SK-N-SH treated with all-trans-retinoic acid at 6 μM for 48 hours (cell line): ENCODE data around the gene GLYR1.

Source experiments
- ARNTL ChIP-seq: fragments of 450-650 bp; formaldehyde crosslinking; IDR thresholded peaks from 2 replicates; pipeline ENCODE4 v1.5.0; 2020; ENCODE audit warnings: low read depth, mild to moderate bottlenecking, moderate library complexity, borderline replicate concordance
- BACH2 ChIP-seq: fragments of 250-450 bp; sonication (Bioruptor Pico); IDR thresholded peaks from 2 replicates; pipeline ENCODE4 v1.9.0; 2021; ENCODE audit warnings: mild to moderate bottlenecking, borderline replicate concordance
- ESRRG ChIP-seq: fragments of 250-450 bp; sonication (Bioruptor Pico); IDR thresholded peaks from 2 replicates; pipeline ENCODE4 v1.6.1; 2021; ENCODE audit warnings: mild to moderate bottlenecking
- ISL1 ChIP-seq: fragments of 250-450 bp; sonication (Bioruptor Pico); IDR thresholded peaks from 2 replicates; pipeline ENCODE4 v2.1.2; 2022; ENCODE audit warnings: mild to moderate bottlenecking, moderate library complexity
- OSR1 ChIP-seq: fragments of 250-450 bp; sonication (Bioruptor Pico); IDR thresholded peaks from 2 replicates; pipeline ENCODE4 v1.8.0; 2022; ENCODE audit warnings: moderate library complexity, mild to moderate bottlenecking, inconsistent platforms
- RARB ChIP-seq: fragments of 250-450 bp; sonication (Bioruptor Pico); IDR thresholded peaks from 2 replicates; pipeline ENCODE4 v1.8.0; 2021; ENCODE audit warnings: mild to moderate bottlenecking, moderate library complexity
- ZC3H10 ChIP-seq: fragments of 250-450 bp; sonication (Bioruptor Pico); IDR thresholded peaks from 2 replicates; pipeline ENCODE4 v1.5.1; 2021; ENCODE audit warnings: mild to moderate bottlenecking, moderate library complexity
- ZFP30 ChIP-seq: fragments of 450-650 bp; formaldehyde crosslinking; IDR thresholded peaks from 2 replicates; pipeline ENCODE4 v1.5.0; 2022; ENCODE audit warnings: mild to moderate bottlenecking, moderate library complexity
- ZNF70 ChIP-seq: fragments of 450-650 bp; formaldehyde crosslinking; IDR thresholded peaks from 2 replicates; pipeline ENCODE4 v1.5.0; 2020; ENCODE audit warnings: mild to moderate bottlenecking, moderate library complexity
- ZNF8 ChIP-seq: fragments of 450-650 bp; formaldehyde crosslinking; IDR thresholded peaks from 2 replicates; pipeline ENCODE4 v1.5.0; 2020; ENCODE audit warnings: mild to moderate bottlenecking, moderate library complexity
- TF ChIP-seq, protein P1 (sequence below): fragments of 250-450 bp; sonication (Bioruptor Pico); IDR thresholded peaks from 2 replicates; pipeline ENCODE4 v1.5.0; 2020; ENCODE audit warnings: mild to moderate bottlenecking, moderate library complexity
- TF ChIP-seq, protein P2 (sequence below): fragments of 250-450 bp; sonication (Bioruptor Pico); IDR thresholded peaks from 2 replicates; pipeline ENCODE4 v1.8.0; 2020; ENCODE audit warnings: mild to moderate bottlenecking, moderate library complexity, borderline replicate concordance
- TF ChIP-seq, protein P3 (sequence below): fragments of 250-450 bp; sonication (Bioruptor Pico); IDR thresholded peaks from 2 replicates; pipeline ENCODE4 v1.5.1; 2020; ENCODE audit warnings: low read depth, mild to moderate bottlenecking, moderate library complexity
- TF ChIP-seq, protein P4 (sequence below): fragments of 250-450 bp; sonication (Bioruptor Pico); IDR thresholded peaks from 2 replicates; pipeline ENCODE4 v1.8.0; 2021; ENCODE audit warnings: low read depth, mild to moderate bottlenecking, moderate library complexity, borderline replicate concordance

DNA sequence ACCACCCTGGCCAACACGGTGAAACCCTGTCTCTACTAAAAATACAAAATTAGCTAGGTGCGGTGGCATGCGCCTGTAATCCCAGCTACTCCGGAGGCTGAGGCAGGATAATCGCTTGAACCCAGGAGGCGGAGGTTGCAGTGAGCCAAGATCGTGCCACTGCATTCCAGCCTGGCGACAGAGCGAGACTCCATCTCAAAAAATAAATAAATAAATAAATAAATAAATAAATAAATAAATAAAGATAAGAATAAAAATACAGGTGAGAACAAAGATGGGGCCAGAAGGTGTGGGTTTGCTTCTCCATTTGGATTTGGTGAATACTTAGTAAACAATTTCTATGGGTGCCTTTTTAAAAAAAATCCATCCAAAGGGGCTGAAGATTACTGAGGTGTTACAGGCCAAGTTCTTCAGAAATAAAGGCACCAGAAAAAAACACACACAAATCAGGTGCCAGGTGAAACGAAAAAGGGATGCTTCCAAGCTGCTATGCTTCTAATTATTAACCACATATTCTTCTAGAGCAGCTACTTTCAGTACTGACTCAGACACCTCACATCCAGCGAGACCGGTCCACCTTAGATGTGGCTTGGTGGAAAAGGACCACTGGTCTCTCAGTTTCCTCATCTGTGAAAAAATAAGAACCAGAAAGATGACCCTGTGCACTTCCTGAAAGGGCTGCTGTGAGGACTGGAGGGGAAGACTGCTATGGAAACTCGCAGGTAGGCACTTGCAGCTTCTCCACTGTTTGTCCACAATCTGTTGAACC lies 9.2 kb downstream of the GLYR1 start:
- TF ChIP-seq ZFP30 (CRISPR knock-in tag) (no peak), ARNTL (CRISPR knock-in tag) (no peak), RARB (CRISPR knock-in tag) (no peak), ESRRG (CRISPR knock-in tag) (no peak), ISL1 (CRISPR knock-in tag) (no peak), ZNF8 (CRISPR knock-in tag) (no peak), OSR1 (CRISPR knock-in tag) (no peak), ZC3H10 (CRISPR knock-in tag) (no peak), ZNF70 (no peak), BACH2 (CRISPR knock-in tag) (no peak)
- TF ChIP-seq, protein P1, sequence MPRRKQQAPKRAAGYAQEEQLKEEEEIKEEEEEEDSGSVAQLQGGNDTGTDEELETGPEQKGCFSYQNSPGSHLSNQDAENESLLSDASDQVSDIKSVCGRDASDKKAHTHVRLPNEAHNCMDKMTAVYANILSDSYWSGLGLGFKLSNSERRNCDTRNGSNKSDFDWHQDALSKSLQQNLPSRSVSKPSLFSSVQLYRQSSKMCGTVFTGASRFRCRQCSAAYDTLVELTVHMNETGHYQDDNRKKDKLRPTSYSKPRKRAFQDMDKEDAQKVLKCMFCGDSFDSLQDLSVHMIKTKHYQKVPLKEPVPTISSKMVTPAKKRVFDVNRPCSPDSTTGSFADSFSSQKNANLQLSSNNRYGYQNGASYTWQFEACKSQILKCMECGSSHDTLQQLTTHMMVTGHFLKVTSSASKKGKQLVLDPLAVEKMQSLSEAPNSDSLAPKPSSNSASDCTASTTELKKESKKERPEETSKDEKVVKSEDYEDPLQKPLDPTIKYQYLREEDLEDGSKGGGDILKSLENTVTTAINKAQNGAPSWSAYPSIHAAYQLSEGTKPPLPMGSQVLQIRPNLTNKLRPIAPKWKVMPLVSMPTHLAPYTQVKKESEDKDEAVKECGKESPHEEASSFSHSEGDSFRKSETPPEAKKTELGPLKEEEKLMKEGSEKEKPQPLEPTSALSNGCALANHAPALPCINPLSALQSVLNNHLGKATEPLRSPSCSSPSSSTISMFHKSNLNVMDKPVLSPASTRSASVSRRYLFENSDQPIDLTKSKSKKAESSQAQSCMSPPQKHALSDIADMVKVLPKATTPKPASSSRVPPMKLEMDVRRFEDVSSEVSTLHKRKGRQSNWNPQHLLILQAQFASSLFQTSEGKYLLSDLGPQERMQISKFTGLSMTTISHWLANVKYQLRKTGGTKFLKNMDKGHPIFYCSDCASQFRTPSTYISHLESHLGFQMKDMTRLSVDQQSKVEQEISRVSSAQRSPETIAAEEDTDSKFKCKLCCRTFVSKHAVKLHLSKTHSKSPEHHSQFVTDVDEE (CRISPR knock-in tag) = no peak
- TF ChIP-seq, protein P2, sequence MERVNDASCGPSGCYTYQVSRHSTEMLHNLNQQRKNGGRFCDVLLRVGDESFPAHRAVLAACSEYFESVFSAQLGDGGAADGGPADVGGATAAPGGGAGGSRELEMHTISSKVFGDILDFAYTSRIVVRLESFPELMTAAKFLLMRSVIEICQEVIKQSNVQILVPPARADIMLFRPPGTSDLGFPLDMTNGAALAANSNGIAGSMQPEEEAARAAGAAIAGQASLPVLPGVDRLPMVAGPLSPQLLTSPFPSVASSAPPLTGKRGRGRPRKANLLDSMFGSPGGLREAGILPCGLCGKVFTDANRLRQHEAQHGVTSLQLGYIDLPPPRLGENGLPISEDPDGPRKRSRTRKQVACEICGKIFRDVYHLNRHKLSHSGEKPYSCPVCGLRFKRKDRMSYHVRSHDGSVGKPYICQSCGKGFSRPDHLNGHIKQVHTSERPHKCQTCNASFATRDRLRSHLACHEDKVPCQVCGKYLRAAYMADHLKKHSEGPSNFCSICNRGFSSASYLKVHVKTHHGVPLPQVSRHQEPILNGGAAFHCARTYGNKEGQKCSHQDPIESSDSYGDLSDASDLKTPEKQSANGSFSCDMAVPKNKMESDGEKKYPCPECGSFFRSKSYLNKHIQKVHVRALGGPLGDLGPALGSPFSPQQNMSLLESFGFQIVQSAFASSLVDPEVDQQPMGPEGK = no peak
- TF ChIP-seq, protein P3, sequence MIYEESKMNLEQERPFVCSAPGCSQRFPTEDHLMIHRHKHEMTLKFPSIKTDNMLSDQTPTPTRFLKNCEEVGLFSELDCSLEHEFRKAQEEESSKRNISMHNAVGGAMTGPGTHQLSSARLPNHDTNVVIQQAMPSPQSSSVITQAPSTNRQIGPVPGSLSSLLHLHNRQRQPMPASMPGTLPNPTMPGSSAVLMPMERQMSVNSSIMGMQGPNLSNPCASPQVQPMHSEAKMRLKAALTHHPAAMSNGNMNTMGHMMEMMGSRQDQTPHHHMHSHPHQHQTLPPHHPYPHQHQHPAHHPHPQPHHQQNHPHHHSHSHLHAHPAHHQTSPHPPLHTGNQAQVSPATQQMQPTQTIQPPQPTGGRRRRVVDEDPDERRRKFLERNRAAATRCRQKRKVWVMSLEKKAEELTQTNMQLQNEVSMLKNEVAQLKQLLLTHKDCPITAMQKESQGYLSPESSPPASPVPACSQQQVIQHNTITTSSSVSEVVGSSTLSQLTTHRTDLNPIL = no peak
- TF ChIP-seq, protein P4, sequence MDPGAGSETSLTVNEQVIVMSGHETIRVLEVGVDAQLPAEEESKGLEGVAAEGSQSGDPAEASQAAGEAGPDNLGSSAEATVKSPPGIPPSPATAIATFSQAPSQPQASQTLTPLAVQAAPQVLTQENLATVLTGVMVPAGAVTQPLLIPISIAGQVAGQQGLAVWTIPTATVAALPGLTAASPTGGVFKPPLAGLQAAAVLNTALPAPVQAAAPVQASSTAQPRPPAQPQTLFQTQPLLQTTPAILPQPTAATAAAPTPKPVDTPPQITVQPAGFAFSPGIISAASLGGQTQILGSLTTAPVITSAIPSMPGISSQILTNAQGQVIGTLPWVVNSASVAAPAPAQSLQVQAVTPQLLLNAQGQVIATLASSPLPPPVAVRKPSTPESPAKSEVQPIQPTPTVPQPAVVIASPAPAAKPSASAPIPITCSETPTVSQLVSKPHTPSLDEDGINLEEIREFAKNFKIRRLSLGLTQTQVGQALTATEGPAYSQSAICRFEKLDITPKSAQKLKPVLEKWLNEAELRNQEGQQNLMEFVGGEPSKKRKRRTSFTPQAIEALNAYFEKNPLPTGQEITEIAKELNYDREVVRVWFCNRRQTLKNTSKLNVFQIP (CRISPR knock-in tag) = no peak
